Keratinocyte (primary cell): Measurements from ENCODE around the gene SLC66A1. TPM values are rescaled to one million over a fixed set of nuclear protein-coding genes. Genes with fewer than 3 reads are reported as not detected.
"Not testable (repeated sequence)": the region's sequence is repeated elsewhere in the genome, so short reads cannot be mapped to it uniquely, and the experiment has no call there.

Experiments
- DNase-seq: peaks from one replicate; pipeline ENCODE4 v3.0.0-alpha.2; 2011; ENCODE audit warnings: low read depth, missing footprints, low spot score
- FAIRE-seq: peaks from 2 replicates; lab custom pipeline; 2011; peaks lifted over from hg19 to GRCh38; lab: Jason Lieb, UNC
- H2AFZ ChIP-seq: 2 replicates; pipeline ENCODE4 v1.6.0; 2012; ENCODE audit warnings: low read length, control low read depth, inconsistent platforms; ENCODE audit not compliant: control insufficient read depth
- H3K27ac ChIP-seq: 2 replicates; pipeline ENCODE4 v1.5.1; 2011; ENCODE audit warnings: low read length; ENCODE audit not compliant: control insufficient read depth, insufficient read depth
- H3K27me3 ChIP-seq: 3 replicates; pipeline ENCODE4 v1.6.0; 2011; ENCODE audit warnings: low read length; ENCODE audit not compliant: control insufficient read depth, insufficient read depth; ENCODE audit errors: extremely low read depth
- H3K36me3 ChIP-seq, 2 experiments: 2 replicates in 1 of 2; 3 replicates in 1 of 2; pipeline ENCODE4 v1.5.1; 2011; ENCODE audit warnings: low read length in 2 of 2, mild to moderate bottlenecking in 1 of 2; ENCODE audit not compliant: control insufficient read depth in 2 of 2, insufficient read depth in 2 of 2; ENCODE audit errors: extremely low read depth in 1 of 2
- H3K4me1 ChIP-seq: 3 replicates; pipeline ENCODE4 v1.5.1; 2011; ENCODE audit warnings: low read length; ENCODE audit not compliant: control insufficient read depth, insufficient read depth; ENCODE audit errors: extremely low read depth
- H3K4me2 ChIP-seq: 3 replicates; pipeline ENCODE4 v1.6.0; 2011; ENCODE audit warnings: low read depth, low read length; ENCODE audit not compliant: control insufficient read depth, insufficient read depth; ENCODE audit errors: extremely low read depth
- H3K4me3 ChIP-seq, 3 experiments: fragments of 200-600 bp in 1 of 3; sonication (generic) in 1 of 3; 2 replicates in 2 of 3; 3 replicates in 1 of 3; pipeline ENCODE4 v1.5.1; 2011 to 2016; ENCODE audit warnings: low read length in 3 of 3, mild to moderate bottlenecking in 3 of 3, control low read depth in 2 of 3, inconsistent platforms in 1 of 3, low read depth in 1 of 3, mixed read lengths in 1 of 3, mixed run types in 1 of 3, moderate library complexity in 1 of 3; ENCODE audit not compliant: control insufficient read depth in 2 of 3, insufficient read depth in 2 of 3; ENCODE audit errors: extremely low read depth in 1 of 3
- H3K79me2 ChIP-seq: 2 replicates; pipeline ENCODE4 v1.6.0; 2012; ENCODE audit warnings: low read length; ENCODE audit not compliant: control insufficient read depth, insufficient read depth
- H3K9ac ChIP-seq: 3 replicates; pipeline ENCODE4 v1.6.0; 2011; ENCODE audit warnings: low read length; ENCODE audit not compliant: control insufficient read depth, insufficient read depth; ENCODE audit errors: extremely low read depth
- H3K9me1 ChIP-seq: 3 replicates; pipeline ENCODE4 v1.6.0; 2011; ENCODE audit warnings: low read length; ENCODE audit not compliant: control insufficient read depth, insufficient read depth; ENCODE audit errors: extremely low read depth
- H3K9me3 ChIP-seq: 2 replicates; pipeline ENCODE4 v1.5.1; 2012; ENCODE audit warnings: low read depth, low read length; ENCODE audit not compliant: control insufficient read depth
- H4K20me1 ChIP-seq: 3 replicates; pipeline ENCODE4 v1.6.0; 2011; ENCODE audit warnings: low read length; ENCODE audit not compliant: control insufficient read depth, insufficient read depth; ENCODE audit errors: extremely low read depth
- CTCF ChIP-seq, 3 experiments: IDR thresholded peaks in 1 of 3; conservative IDR thresholded peaks in 1 of 3; optimal IDR thresholded peaks in 1 of 3; 2 replicates in 2 of 3; 3 replicates in 1 of 3; pipeline versions ENCODE3 to v1.5.1; 2011; ENCODE audit warnings: low read length in 3 of 3, mild to moderate bottlenecking in 3 of 3, moderate library complexity in 2 of 3, control low read depth in 1 of 3, inconsistent platforms in 1 of 3; ENCODE audit not compliant: insufficient read depth in 2 of 3; ENCODE audit errors: extremely low read depth in 1 of 3
- EZH2 ChIP-seq: IDR thresholded peaks from one replicate; pipeline ENCODE4 v1.6.1; 2012; ENCODE audit warnings: inconsistent platforms, mild to moderate bottlenecking, low read length, moderate library complexity
- dilution Hi-C: fragments of 300-500 bp; cut with MboI; formaldehyde crosslinking; loops from one replicate; pipeline ENCODE4 v1.7.0; 2020; ENCODE audit warnings: low sequenced_read_pairs; ENCODE audit not compliant: extremely low pct_ligation_motif_present
- polyA plus RNA-seq, 5 experiments: library from polyadenylated mRNA; depleted of rRNA in 3 of 5; stranded (reverse) in 3 of 5; stranded (forward) in 1 of 5; unstranded in 1 of 5; fragments of >200 nt; gene quantifications; 1 replicate in 1 of 5; 2 replicates in 3 of 5; 3 replicates in 1 of 5; pipeline versions ENCODE4 v1.2.1 to v1.2.3, GENCODE V29; 2011 to 2012; ENCODE audit warnings: missing spikeins in 2 of 5, low read depth in 1 of 5, low replicate concordance in 1 of 5

SLC66A1 gene
- polyA plus RNA-seq, 1 donor (not counting 4 experiments of a cell fraction or from before 2014, with no cell fraction given) = 8.0 TPM

- Histone ChIP-seq H2AFZ (no peak overlapping the region), H3K4me3 (no peak overlapping the region), H3K4me1 (peaks cover 4% of the 10 kb centered on the region)
Measured at GRCh38 chr1:19287436-19288185, 24.5 kb upstream of the SLC66A1 start.

GRCh38 chr1:19288324-19289241, 23.5 kb upstream of the SLC66A1 start, which contains the start of gene AKR7A3:
TSS of gene AKR7A3 (minus strand) at chr1:19288770. CDS start at chr1:19288709, 61 bp downstream.
- H3K79me2 ChIP-seq, H3K27ac ChIP-seq, H4K20me1 ChIP-seq, FAIRE-seq, H3K9me1 ChIP-seq, H3K9me3 ChIP-seq, H3K4me1 ChIP-seq, H3K36me3 ChIP-seq, H3K27me3 ChIP-seq, dilution Hi-C loops, DNase-seq: not testable (repeated sequence)
- peak within 1 kb of the TSS; percentile 37 to 66 (median 55) for H3K4me3 ChIP-seq
- H3K4me2 ChIP-seq = peak within 1 kb of the TSS; percentile 93
- peak within 1 kb of the TSS; percentile 85 for H2AFZ ChIP-seq
- peak within 1 kb of the TSS; percentile 33 for H3K9ac ChIP-seq

More at GRCh38 chr1:19287436-19288185, 24.5 kb upstream of the SLC66A1 start:
- Histone ChIP-seq H3K79me2 (no peaks in the 10 kb centered on the region), H3K27me3 (no peaks in the 10 kb centered on the region), H3K4me2 (no peak overlapping the region), H4K20me1 (no peaks in the 10 kb centered on the region), H3K9me3 (no peaks in the 10 kb centered on the region), H3K27ac (no peak overlapping the region), H3K9me1 (no peaks in the 10 kb centered on the region), H3K9ac (no peak overlapping the region), H3K36me3 (no peaks in the 10 kb centered on the region)
- no peak for TF ChIP-seq EZH2
- TF ChIP-seq CTCF (optimal IDR thresholded peaks at IDR 0.05 in 1 of 3, IDR thresholded peaks at IDR 0.05 in 1 of 3, conservative IDR thresholded peaks at IDR 0.05 in 1 of 3; ENCODE audit: extremely low read depth in 1 of 3, insufficient read depth in 2 of 3, low read length in 3 of 3) = no peak
- DNase-seq (no peak), FAIRE-seq (no peak)
- dilution Hi-C loops = no loop called here
